ENCODE data around the gene TM7SF2.

The TM7SF2 gene

DNA sequence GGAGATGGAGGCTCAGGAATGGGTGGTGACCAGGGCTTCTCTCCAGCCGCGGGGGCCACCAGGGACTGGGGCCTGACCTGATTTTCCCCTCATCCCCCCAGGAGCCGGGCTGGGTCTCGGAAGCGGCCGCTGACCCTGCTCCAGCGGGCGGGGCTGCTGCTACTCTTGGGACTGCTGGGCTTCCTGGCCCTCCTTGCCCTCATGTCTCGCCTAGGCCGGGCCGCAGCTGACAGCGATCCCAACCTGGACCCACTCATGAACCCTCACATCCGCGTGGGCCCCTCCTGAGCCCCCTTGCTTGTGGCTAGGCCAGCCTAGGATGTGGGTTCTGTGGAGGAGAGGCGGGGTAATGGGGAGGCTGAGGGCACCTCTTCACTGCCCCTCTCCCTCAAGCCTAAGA lies 23.8 kb upstream of the TM7SF2 start:
- H3K36me3 ChIP-seq (ENCODE audit: low read length), result 0 out of 2 replicates have a peak, but pooled peaks cover 2% of the 10 kb centered on the region
- no peak overlapping the region for H3K4me2 ChIP-seq (ENCODE audit: low read depth, low read length, poor library complexity, severe bottlenecking)
- H3F3A ChIP-seq (ENCODE audit: insufficient read depth), result peaks cover 5% of the 10 kb centered on the region; the same call in 1 of the 2 replicates
- no peaks in the 10 kb centered on the region for H4K20me1 ChIP-seq (ENCODE audit: low read depth, low read length)
- no peaks in the 10 kb centered on the region for H3K27me3 ChIP-seq (ENCODE audit: low read length)
- no peak overlapping the region for H3K4me3 ChIP-seq (ENCODE audit: insufficient read depth, low read length, poor library complexity, severe bottlenecking)
- H3K9ac ChIP-seq (ENCODE audit: low read length), result no peak overlapping the region
- H3K9me2 ChIP-seq (replicated peaks; ENCODE audit: insufficient read depth, low read length), result no peaks in the 10 kb centered on the region
- H2AFZ ChIP-seq (ENCODE audit: low read depth, low read length, severe bottlenecking), result no peak overlapping the region
- TF ChIP-seq, protein P1, sequence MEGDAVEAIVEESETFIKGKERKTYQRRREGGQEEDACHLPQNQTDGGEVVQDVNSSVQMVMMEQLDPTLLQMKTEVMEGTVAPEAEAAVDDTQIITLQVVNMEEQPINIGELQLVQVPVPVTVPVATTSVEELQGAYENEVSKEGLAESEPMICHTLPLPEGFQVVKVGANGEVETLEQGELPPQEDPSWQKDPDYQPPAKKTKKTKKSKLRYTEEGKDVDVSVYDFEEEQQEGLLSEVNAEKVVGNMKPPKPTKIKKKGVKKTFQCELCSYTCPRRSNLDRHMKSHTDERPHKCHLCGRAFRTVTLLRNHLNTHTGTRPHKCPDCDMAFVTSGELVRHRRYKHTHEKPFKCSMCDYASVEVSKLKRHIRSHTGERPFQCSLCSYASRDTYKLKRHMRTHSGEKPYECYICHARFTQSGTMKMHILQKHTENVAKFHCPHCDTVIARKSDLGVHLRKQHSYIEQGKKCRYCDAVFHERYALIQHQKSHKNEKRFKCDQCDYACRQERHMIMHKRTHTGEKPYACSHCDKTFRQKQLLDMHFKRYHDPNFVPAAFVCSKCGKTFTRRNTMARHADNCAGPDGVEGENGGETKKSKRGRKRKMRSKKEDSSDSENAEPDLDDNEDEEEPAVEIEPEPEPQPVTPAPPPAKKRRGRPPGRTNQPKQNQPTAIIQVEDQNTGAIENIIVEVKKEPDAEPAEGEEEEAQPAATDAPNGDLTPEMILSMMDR (IDR thresholded peaks at IDR 0.05; ENCODE audit: insufficient read depth, low read length, poor library complexity, severe bottlenecking), result no peak
- TF ChIP-seq EZH2phosphoT487 (conservative IDR thresholded peaks at IDR 0.05; ENCODE audit: low read length), result no peak
- no peaks in the 10 kb centered on the region for H3K9me3 ChIP-seq (ENCODE audit: insufficient read depth, low read length)
- H3K27ac ChIP-seq (ENCODE audit: low read depth, low read length), result no peak overlapping the region
- peaks cover 24% of the 10 kb centered on the region for H3K79me2 ChIP-seq (ENCODE audit: insufficient read depth, low read length)

DNA sequence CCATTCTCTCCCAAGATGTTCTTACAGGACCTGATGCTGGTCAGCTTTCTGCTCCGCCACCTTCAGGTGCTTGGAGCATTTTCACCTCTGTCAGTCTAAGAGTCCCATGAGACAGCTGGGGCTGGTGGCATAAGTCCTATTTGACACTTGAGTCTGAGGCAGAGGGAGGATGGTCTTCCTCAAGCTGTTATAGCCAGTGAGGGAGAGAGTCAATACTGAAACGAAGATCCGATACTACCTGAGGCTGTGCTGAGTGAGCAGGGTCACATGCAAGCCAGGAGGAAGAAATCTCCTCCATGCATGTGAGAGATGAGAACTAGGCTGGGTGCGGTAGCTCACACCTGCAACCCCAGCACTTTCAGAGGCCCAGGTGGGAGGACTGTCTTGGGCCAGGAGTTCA lies 22.1 kb upstream of the TM7SF2 start:
- Histone ChIP-seq H3K4me2 (ENCODE audit: low read depth, low read length, poor library complexity, severe bottlenecking) (no peak overlapping the region), H3K27me3 (ENCODE audit: low read length) (no peaks in the 10 kb centered on the region), H3K4me3 (ENCODE audit: insufficient read depth, low read length, poor library complexity, severe bottlenecking) (no peak overlapping the region), H3K36me3 (ENCODE audit: low read length) (no peaks in the 10 kb centered on the region), H2AFZ (ENCODE audit: low read depth, low read length, severe bottlenecking) (no peak overlapping the region), H3K9me3 (ENCODE audit: insufficient read depth, low read length) (no peaks in the 10 kb centered on the region), H3K27ac (ENCODE audit: low read depth, low read length) (no peak overlapping the region), H3K9me2 (replicated peaks; ENCODE audit: insufficient read depth, low read length) (no peaks in the 10 kb centered on the region), H3F3A (ENCODE audit: insufficient read depth) (peaks cover 9% of the 10 kb centered on the region; the same call in 1 of the 2 replicates), H3K9ac (ENCODE audit: low read length) (no peak overlapping the region), H4K20me1 (ENCODE audit: low read depth, low read length) (no peaks in the 10 kb centered on the region), H3K79me2 (ENCODE audit: insufficient read depth, low read length) (peaks cover 10% of the 10 kb centered on the region)
- TF ChIP-seq, protein P1 (IDR thresholded peaks at IDR 0.05; ENCODE audit: insufficient read depth, low read length, poor library complexity, severe bottlenecking), result no peak
- TF ChIP-seq EZH2phosphoT487 (conservative IDR thresholded peaks at IDR 0.05; ENCODE audit: low read length), result no peak

DNA sequence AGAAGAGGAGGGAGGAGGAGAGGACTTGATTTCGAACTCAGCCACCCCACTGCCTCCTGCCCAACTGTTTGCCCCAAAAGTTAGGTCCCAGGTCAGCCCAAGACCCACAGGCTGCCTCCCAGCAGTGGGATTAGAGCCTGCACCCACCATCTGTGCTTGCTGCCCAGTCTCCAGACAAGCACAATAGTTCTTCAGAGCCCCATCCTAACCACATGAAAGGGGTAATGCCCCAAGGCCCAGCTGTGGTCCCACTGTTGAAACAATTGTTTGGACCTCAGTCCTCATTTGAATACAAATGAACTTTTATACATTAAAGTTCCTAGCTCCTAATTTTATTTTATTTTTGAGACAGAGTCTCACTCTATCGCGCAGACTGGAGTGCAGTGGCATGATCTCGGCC lies 21.0 kb upstream of the TM7SF2 start:
- Histone ChIP-seq H3K4me3 (ENCODE audit: insufficient read depth, low read length, poor library complexity, severe bottlenecking) (no peak overlapping the region), H3K9me2 (replicated peaks; ENCODE audit: insufficient read depth, low read length) (no peaks in the 10 kb centered on the region), H3K9me3 (ENCODE audit: insufficient read depth, low read length) (no peaks in the 10 kb centered on the region), H3F3A (ENCODE audit: insufficient read depth) (peaks cover 9% of the 10 kb centered on the region), H2AFZ (ENCODE audit: low read depth, low read length, severe bottlenecking) (no peak overlapping the region), H3K27me3 (ENCODE audit: low read length) (no peaks in the 10 kb centered on the region), H3K4me2 (ENCODE audit: low read depth, low read length, poor library complexity, severe bottlenecking) (no peak overlapping the region), H3K9ac (ENCODE audit: low read length) (no peak overlapping the region), H3K79me2 (ENCODE audit: insufficient read depth, low read length) (no peaks in the 10 kb centered on the region), H3K36me3 (ENCODE audit: low read length) (no peaks in the 10 kb centered on the region), H4K20me1 (ENCODE audit: low read depth, low read length) (no peaks in the 10 kb centered on the region), H3K27ac (ENCODE audit: low read depth, low read length) (no peak overlapping the region)
- TF ChIP-seq, protein P1 (IDR thresholded peaks at IDR 0.05; ENCODE audit: insufficient read depth, low read length, poor library complexity, severe bottlenecking), result no peak
- TF ChIP-seq EZH2phosphoT487 (conservative IDR thresholded peaks at IDR 0.05; ENCODE audit: low read length), result no peak

Measured in SU-DHL-6 (cell line).